Gastroesophageal sphincter (tissue), 4 donors: ENCODE results near the gene ADGRG1. TPM values are rescaled to one million over a fixed set of nuclear protein-coding genes. Genes with fewer than 3 reads are reported as not detected.
"Not testable (repeated sequence)": the region's sequence is repeated elsewhere in the genome, so short reads cannot be mapped to it uniquely, and the experiment has no call there.

Experiments used
- ATAC-seq: fragments of 150-250 bp; one replicate; pipeline ENCODE4 v1.9.1; 2016; ENCODE audit warnings: mild to moderate bottlenecking, moderate library complexity
- H3K27ac ChIP-seq, 4 donors: fragments of 200-600 bp; sonication (generic) in 3 of 4; 1 replicate in 3 of 4; 2 replicates in 1 of 4; pipeline ENCODE4 v1.5.1; 2016 to 2019
- H3K27me3 ChIP-seq: fragments of 200-600 bp; sonication (generic); one replicate; pipeline ENCODE4 v1.5.1; 2019
- H3K36me3 ChIP-seq, 2 donors: fragments of 200-600 bp; sonication (generic); one replicate each; pipeline ENCODE4 v1.5.1; 2019; ENCODE audit warnings: control low read depth in 1 of 2
- H3K4me1 ChIP-seq, 3 donors: fragments of 200-600 bp; sonication (generic); 1 replicate in 2 of 3; 2 replicates in 1 of 3; pipeline ENCODE4 v1.5.1; 2016 to 2019; ENCODE audit warnings: control low read depth in 2 of 3
- H3K4me3 ChIP-seq, 2 donors: fragments of 200-600 bp; sonication (generic); one replicate each; pipeline ENCODE4 v1.5.1; 2019; ENCODE audit warnings: mild to moderate bottlenecking in 1 of 2, moderate library complexity in 1 of 2
- H3K9me3 ChIP-seq, 3 donors: fragments of 200-600 bp; sonication (generic); one replicate each; pipeline ENCODE4 v1.5.1; 2017 to 2019; ENCODE audit warnings: control low read depth in 2 of 3
- CTCF ChIP-seq, 4 experiments: fragments of 200-600 bp in 2 of 4; fragments of 450-650 bp in 2 of 4; sonication (generic) in 1 of 4; IDR thresholded peaks; one replicate each; pipeline ENCODE4 v1.5.1; 2017 to 2019; ENCODE audit warnings: antibody characterized with exemption in 4 of 4, mild to moderate bottlenecking in 2 of 4, moderate library complexity in 2 of 4
- EP300 ChIP-seq: sonication (generic); formaldehyde crosslinking; IDR thresholded peaks from one replicate; pipeline ENCODE4 v1.6.1; 2017; ENCODE audit warnings: antibody characterized with exemption, mild to moderate bottlenecking
- POLR2A ChIP-seq, 2 donors: fragments of 450-650 bp; IDR thresholded peaks; one replicate each; pipeline ENCODE4 v1.6.1; 2017; ENCODE audit warnings: antibody characterized with exemption in 2 of 2, mild to moderate bottlenecking in 2 of 2, moderate library complexity in 1 of 2
- POLR2AphosphoS5 ChIP-seq: sonication (generic); formaldehyde crosslinking; IDR thresholded peaks from one replicate; pipeline ENCODE4 v1.6.1; 2017; ENCODE audit warnings: antibody characterized with exemption
- WGBS, 2 donors: methylation state at CpG; one replicate each; pipeline ENCODE4 v1.1.5; 2018; ENCODE audit warnings: low coverage in 1 of 2; 5-methylcytosine and 5-hydroxymethylcytosine counted together
- total RNA-seq, 4 donors: library from RNA; depleted of rRNA; stranded (reverse); fragments of >200 nt; gene quantifications; one replicate each; pipeline ENCODE4 v1.1.0, GENCODE V29; 2016

ADGRG1 gene
- total RNA-seq, 4 donors from 2014 or later, result 7.0 to 20.1 (median 12.6) TPM

- Histone ChIP-seq H3K4me3 (no peak overlapping the region), H3K9me3 (no peaks in the 10 kb centered on the region), H3K36me3 (no peaks in the 10 kb centered on the region), H3K4me1 (no peaks in the 10 kb centered on the region), H3K27me3 (peaks cover 19% of the 10 kb centered on the region), H3K27ac (no peak overlapping the region)
- no peak for ATAC-seq
- no peak for TF ChIP-seq CTCF (IDR thresholded peaks at IDR 0.05)
- TF ChIP-seq POLR2AphosphoS5, result no peak
- no peak for TF ChIP-seq EP300
- no peak for TF ChIP-seq POLR2A (IDR thresholded peaks at IDR 0.05)
- WGBS, 2 donors, result 81 to 91% methylated on average over 3 to 5 of the region's 5 CpGs
Observed at GRCh38 chr16:57711346-57711745, 82.9 kb downstream of the ADGRG1 start.

- Histone ChIP-seq H3K4me1 (no peaks in the 10 kb centered on the region), H3K27ac (no peak overlapping the region), H3K36me3 (no peaks in the 10 kb centered on the region), H3K4me3 (no peak overlapping the region), H3K27me3 (peaks cover 24% of the 10 kb centered on the region), H3K9me3 (no peaks in the 10 kb centered on the region)
- no peak for TF ChIP-seq POLR2A (IDR thresholded peaks at IDR 0.05)
- no peak for TF ChIP-seq CTCF (IDR thresholded peaks at IDR 0.05)
- TF ChIP-seq EP300, result no peak
- 82 to 93% methylated on average over 3 of the region's 3 CpGs for WGBS, 2 donors
- no peak for ATAC-seq
Observed at GRCh38 chr16:57711993-57712392, 83.6 kb downstream of the ADGRG1 start.

- not testable (repeated sequence) for H3K27ac ChIP-seq, H3K4me1 ChIP-seq, ATAC-seq, H3K4me3 ChIP-seq, H3K9me3 ChIP-seq, H3K36me3 ChIP-seq
- peaks cover 22% of the 10 kb centered on the region for H3K27me3 ChIP-seq
- WGBS, 2 donors, result 66 to 86% methylated on average over 5 to 6 of the region's 6 CpGs
Observed at GRCh38 chr16:57712569-57712968, 84.1 kb downstream of the ADGRG1 start.

GRCh38 chr16:57713596-57713995 is 85.2 kb downstream of the ADGRG1 start:
- Histone ChIP-seq H3K4me3 (no peak overlapping the region), H3K4me1 (no peaks in the 10 kb centered on the region), H3K27ac (no peak overlapping the region), H3K36me3 (no peaks in the 10 kb centered on the region), H3K27me3 (peaks cover 24% of the 10 kb centered on the region), H3K9me3 (no peaks in the 10 kb centered on the region)
- no peak for TF ChIP-seq POLR2AphosphoS5
- TF ChIP-seq POLR2A (IDR thresholded peaks at IDR 0.05), result no peak
- no peak for TF ChIP-seq EP300
- TF ChIP-seq CTCF (IDR thresholded peaks at IDR 0.05), result no peak
- 74 to 90% methylated on average over 3 to 5 of the region's 8 CpGs for WGBS, 2 donors
- ATAC-seq, result no peak

GRCh38 chr16:57714047-57714446 is 85.6 kb downstream of the ADGRG1 start:
- no peaks in the 10 kb centered on the region for H3K36me3 ChIP-seq
- H3K4me1 ChIP-seq, result no peaks in the 10 kb centered on the region
- H3K9me3 ChIP-seq, result no peaks in the 10 kb centered on the region
- peaks cover 24% of the 10 kb centered on the region for H3K27me3 ChIP-seq
- 80 to 84% methylated on average over 6 of the region's 6 CpGs for whole genome bisulfite sequencing, 2 donors
- no peak overlapping the region for H3K27ac ChIP-seq
- TF ChIP-seq POLR2AphosphoS5 (no peak), POLR2A (IDR thresholded peaks at IDR 0.05) (no peak), CTCF (IDR thresholded peaks at IDR 0.05) (no peak), EP300 (no peak)
- H3K4me3 ChIP-seq, result no peak overlapping the region
- ATAC-seq, result no peak

Other genes with a start within 250 kb of the ADGRG1 start
- gene CCL17, start 223.9 kb upstream of the ADGRG1 start, total RNA-seq, result not detected
- gene CIAPIN1, start 181.2 kb upstream of the ADGRG1 start, total RNA-seq, result 10 to 100 TPM; 19.1 to 32.4 (median 25.8) TPM
- 100 to 1,000 TPM in 1 of 4 donors, 10 to 100 TPM in 3; 45.0 to 122 (median 84.9) TPM for gene COQ9, start 181.2 kb upstream of the ADGRG1 start, total RNA-seq
- 100 to 1,000 TPM in 2 of 4 donors, 10 to 100 TPM in 2; 80.0 to 141 (median 100.0) TPM for gene POLR2C, start 166.0 kb upstream of the ADGRG1 start, total RNA-seq
- 10 to 100 TPM; 16.6 to 36.6 (median 26.6) TPM for gene DOK4, start 142.1 kb upstream of the ADGRG1 start, total RNA-seq
- gene CCDC102A, start 92.1 kb upstream of the ADGRG1 start, total RNA-seq, result 10 to 100 TPM; 24.4 to 56.6 (median 35.7) TPM
- gene ADGRG5, start 86.0 kb upstream of the ADGRG1 start, total RNA-seq, result under 1 TPM in 1 of 4 donors, not detected in 3; 0.40 TPM
- gene ADGRG3, start 39.7 kb downstream of the ADGRG1 start, total RNA-seq, result 1 to 10 TPM in 3 of 4 donors, under 1 TPM in 1; 0.31 to 7.4 (median 2.2) TPM
- gene DRC7, start 66.2 kb downstream of the ADGRG1 start, total RNA-seq, result under 1 TPM in 1 of 4 donors, not detected in 3; 0.15 TPM
- gene KATNB1, start 107.1 kb downstream of the ADGRG1 start, total RNA-seq, result 10 to 100 TPM in 3 of 4 donors, 1 to 10 TPM in 1; 6.4 to 21.5 (median 11.1) TPM
- 10 to 100 TPM; 17.4 to 78.4 (median 36.2) TPM for gene KIFC3, start 173.9 kb downstream of the ADGRG1 start, total RNA-seq